SK-N-SH (cell line): Measurements from ENCODE around the gene VASP. TPM values are rescaled to one million over a fixed set of nuclear protein-coding genes. Genes with fewer than 3 reads are reported as not detected.

ENCODE experiments used
- CTCF ChIA-PET: fragments of 300-600, 350-600 bp; formaldehyde crosslinking; extraction: SDS; loops from one replicate; lab custom pipeline; 2021; lab: Yijun Ruan, JAX
- POLR2A ChIA-PET: fragments of 350-600 bp; sonication (Branson Sonifier 250); formaldehyde crosslinking; extraction: SDS; loops from one replicate; lab custom pipeline; 2020; ENCODE audit warnings: antibody characterized with exemption, inconsistent platforms; lab: Yijun Ruan, JAX
- DNase-seq: peaks from one replicate; pipeline ENCODE4 v3.0.0; 2012
- H2AFZ ChIP-seq: fragments of 200-600 bp; sonication (generic); 2 replicates; pipeline ENCODE4 v1.8.1; 2016; ENCODE audit warnings: antibody characterized with exemption, mild to moderate bottlenecking, low read depth
- H3F3A ChIP-seq: fragments of 200-600 bp; sonication (generic); replicated peaks from 2 replicates; pipeline ENCODE3; 2016; ENCODE audit warnings: antibody characterized with exemption, mild to moderate bottlenecking; ENCODE audit not compliant: insufficient read depth
- H3K27ac ChIP-seq, 2 experiments: fragments of 200-500 bp in 1 of 2; fragments of 200-600 bp in 1 of 2; sonication (Bioruptor generic) in 1 of 2; sonication (generic), shearing (Covaris generic) in 1 of 2; 2 replicates each; pipeline versions ENCODE4 v1.5.1 to v1.6.1; 2014 to 2016; ENCODE audit warnings: low read depth in 2 of 2, inconsistent platforms in 1 of 2, low read length in 1 of 2, mild to moderate bottlenecking in 1 of 2, mixed read lengths in 1 of 2
- H3K27me3 ChIP-seq: fragments of 200-600 bp; sonication (generic), shearing (Covaris generic); 2 replicates; pipeline ENCODE4 v1.6.1; 2016; ENCODE audit warnings: mixed run types; ENCODE audit not compliant: insufficient read depth
- H3K36me3 ChIP-seq, 2 experiments: fragments of 200-500 bp in 1 of 2; fragments of 200-600 bp in 1 of 2; sonication (Bioruptor generic) in 1 of 2; sonication (generic) in 1 of 2; replicated peaks in 1 of 2; 2 replicates each; pipeline versions ENCODE3 to v1.5.1; 2014 to 2016; ENCODE audit warnings: low read length in 1 of 2, mild to moderate bottlenecking in 1 of 2; ENCODE audit not compliant: insufficient read depth in 2 of 2, control insufficient read depth in 1 of 2
- H3K4me1 ChIP-seq, 2 experiments: fragments of 200-500 bp in 1 of 2; fragments of 200-600 bp in 1 of 2; sonication (Bioruptor generic) in 1 of 2; sonication (generic), shearing (Covaris generic) in 1 of 2; 2 replicates each; pipeline versions ENCODE4 v1.5.1 to v1.6.1; 2014 to 2016; ENCODE audit warnings: low read depth in 1 of 2, low read length in 1 of 2, mixed run types in 1 of 2; ENCODE audit not compliant: insufficient read depth in 2 of 2, control insufficient read depth in 1 of 2
- H3K4me2 ChIP-seq: fragments of 200-600 bp; sonication (generic), shearing (Covaris generic); 2 replicates; pipeline ENCODE4 v1.6.1; 2017; ENCODE audit warnings: mixed run types
- H3K4me3 ChIP-seq, 2 experiments: fragments of 200-500 bp in 1 of 2; fragments of 200-600 bp in 1 of 2; sonication (Bioruptor generic) in 1 of 2; sonication (generic), shearing (Covaris generic) in 1 of 2; 2 replicates each; pipeline versions ENCODE4 v1.5.1 to v1.8.1; 2014 to 2016; ENCODE audit warnings: low read depth in 2 of 2, inconsistent platforms in 1 of 2, low read length in 1 of 2, mild to moderate bottlenecking in 1 of 2, mixed read lengths in 1 of 2, moderate library complexity in 1 of 2
- H3K79me2 ChIP-seq: fragments of 200-600 bp; sonication (generic); 2 replicates; pipeline ENCODE4 v1.8.1; 2017; ENCODE audit warnings: mild to moderate bottlenecking; ENCODE audit not compliant: insufficient read depth
- H3K9ac ChIP-seq: fragments of 200-600 bp; sonication (generic); 2 replicates; pipeline ENCODE4 v1.6.1; 2017; ENCODE audit warnings: mixed run types
- H3K9me2 ChIP-seq: fragments of 200-600 bp; sonication (generic); 2 replicates; pipeline ENCODE4 v1.6.1; 2017; ENCODE audit warnings: mixed run types
- H3K9me3 ChIP-seq: fragments of 200-600 bp; sonication (generic); 2 replicates; pipeline ENCODE4 v1.6.1; 2017; ENCODE audit warnings: mixed run types, mild to moderate bottlenecking, moderate library complexity
- H4K20me1 ChIP-seq: fragments of 200-600 bp; sonication (generic); 2 replicates; pipeline ENCODE4 v1.6.1; 2017; ENCODE audit warnings: mild to moderate bottlenecking, mixed run types; ENCODE audit not compliant: insufficient read depth
- CHD2 ChIP-seq: fragments of 150-350 bp; IDR thresholded peaks from 2 replicates; pipeline ENCODE4 v1.6.1; 2018; ENCODE audit warnings: low read length; ENCODE audit not compliant: partially characterized antibody
- FOSL2 ChIP-seq: IDR thresholded peaks from 2 replicates; pipeline ENCODE4 v1.4.0; 2012; ENCODE audit warnings: low read depth, mild to moderate bottlenecking, moderate library complexity, borderline replicate concordance
- FOXJ3 ChIP-seq: sonication (generic); formaldehyde crosslinking; IDR thresholded peaks from 2 replicates; pipeline ENCODE4 v1.5.1; 2020; ENCODE audit warnings: mild to moderate bottlenecking, missing genetic modification reagents
- FOXM1 ChIP-seq: IDR thresholded peaks from 2 replicates; pipeline ENCODE4 v1.4.0; 2012; ENCODE audit warnings: low read depth, mild to moderate bottlenecking
- GATA2 ChIP-seq: sonication (generic); formaldehyde crosslinking; IDR thresholded peaks from 2 replicates; pipeline ENCODE4 v1.5.0; 2020; ENCODE audit warnings: mild to moderate bottlenecking, missing genetic modification reagents
- RAD21 ChIP-seq: IDR thresholded peaks from 2 replicates; pipeline ENCODE4 v1.6.1; 2012; ENCODE audit warnings: mild to moderate bottlenecking, low read length
- RXRA ChIP-seq: IDR thresholded peaks from 2 replicates; pipeline ENCODE4 v1.4.0; 2012; ENCODE audit warnings: low read depth, mild to moderate bottlenecking, borderline replicate concordance
- SIN3A ChIP-seq: IDR thresholded peaks from 2 replicates; pipeline ENCODE4 v1.6.1; 2012; ENCODE audit warnings: low read depth, mild to moderate bottlenecking, low read length, moderate library complexity, borderline replicate concordance
- SMC3 ChIP-seq: IDR thresholded peaks from 2 replicates; pipeline ENCODE4 v1.6.1; 2012; ENCODE audit warnings: low read depth, low read length, improper control_type of control experiment
- TEAD4 ChIP-seq: IDR thresholded peaks from 2 replicates; pipeline ENCODE4 v1.4.0; 2012; ENCODE audit warnings: mild to moderate bottlenecking, borderline replicate concordance; ENCODE audit not compliant: insufficient read depth
- WGBS: methylation state at CpG from one replicate; pipeline ENCODE4 v1.1.6; 2017; ENCODE audit warnings: low lambda C conversion rate; 5-methylcytosine and 5-hydroxymethylcytosine counted together
- polyA plus RNA-seq, 3 experiments: library from polyadenylated mRNA; depleted of rRNA; stranded (reverse); fragments of >200 nt; gene quantifications; 2 replicates each; pipeline ENCODE4 v1.2.3, GENCODE V29; 2012
- TF ChIP-seq, protein P1 (sequence below): IDR thresholded peaks from 2 replicates; pipeline ENCODE4 v1.4.0; 2012; ENCODE audit warnings: low read depth, borderline replicate concordance
- TF ChIP-seq, protein P2 (sequence below): IDR thresholded peaks from 2 replicates; pipeline ENCODE4 v1.6.1; 2012; ENCODE audit warnings: mild to moderate bottlenecking, low read depth, low read length, moderate library complexity
- TF ChIP-seq, protein P3 (sequence below): IDR thresholded peaks from 2 replicates; pipeline ENCODE4; 2012

VASP gene
- polyA plus RNA-seq, 1 of the 3 experiments (the other 2 are of a cell fraction), result 37.8 TPM

DNA sequence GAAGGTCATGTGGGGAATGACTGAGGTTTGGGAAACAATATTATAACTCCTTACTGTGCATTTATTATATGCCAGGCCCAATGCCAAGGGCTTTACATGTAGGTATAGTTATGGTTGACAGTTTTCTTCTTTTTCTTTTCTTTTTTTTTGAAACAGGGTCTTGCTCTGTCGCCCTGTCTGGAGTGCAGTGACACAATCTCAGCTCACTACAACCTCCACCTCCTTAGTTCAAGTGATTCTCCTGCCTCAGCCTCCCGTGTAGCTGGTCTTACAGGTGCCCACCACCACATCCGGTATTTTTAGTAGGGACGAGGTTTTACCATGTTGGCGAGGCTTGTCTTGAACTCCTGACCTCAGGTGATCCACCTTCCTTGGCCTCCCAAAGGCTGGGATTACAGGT lies 24.2 kb upstream of the VASP start (continued):
- TF ChIP-seq, protein P1, sequence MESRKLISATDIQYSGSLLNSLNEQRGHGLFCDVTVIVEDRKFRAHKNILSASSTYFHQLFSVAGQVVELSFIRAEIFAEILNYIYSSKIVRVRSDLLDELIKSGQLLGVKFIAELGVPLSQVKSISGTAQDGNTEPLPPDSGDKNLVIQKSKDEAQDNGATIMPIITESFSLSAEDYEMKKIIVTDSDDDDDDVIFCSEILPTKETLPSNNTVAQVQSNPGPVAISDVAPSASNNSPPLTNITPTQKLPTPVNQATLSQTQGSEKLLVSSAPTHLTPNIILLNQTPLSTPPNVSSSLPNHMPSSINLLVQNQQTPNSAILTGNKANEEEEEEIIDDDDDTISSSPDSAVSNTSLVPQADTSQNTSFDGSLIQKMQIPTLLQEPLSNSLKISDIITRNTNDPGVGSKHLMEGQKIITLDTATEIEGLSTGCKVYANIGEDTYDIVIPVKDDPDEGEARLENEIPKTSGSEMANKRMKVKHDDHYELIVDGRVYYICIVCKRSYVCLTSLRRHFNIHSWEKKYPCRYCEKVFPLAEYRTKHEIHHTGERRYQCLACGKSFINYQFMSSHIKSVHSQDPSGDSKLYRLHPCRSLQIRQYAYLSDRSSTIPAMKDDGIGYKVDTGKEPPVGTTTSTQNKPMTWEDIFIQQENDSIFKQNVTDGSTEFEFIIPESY, result no peak
- TF ChIP-seq SIN3A (no peak), FOSL2 (no peak), FOXJ3 (no peak)

DNA sequence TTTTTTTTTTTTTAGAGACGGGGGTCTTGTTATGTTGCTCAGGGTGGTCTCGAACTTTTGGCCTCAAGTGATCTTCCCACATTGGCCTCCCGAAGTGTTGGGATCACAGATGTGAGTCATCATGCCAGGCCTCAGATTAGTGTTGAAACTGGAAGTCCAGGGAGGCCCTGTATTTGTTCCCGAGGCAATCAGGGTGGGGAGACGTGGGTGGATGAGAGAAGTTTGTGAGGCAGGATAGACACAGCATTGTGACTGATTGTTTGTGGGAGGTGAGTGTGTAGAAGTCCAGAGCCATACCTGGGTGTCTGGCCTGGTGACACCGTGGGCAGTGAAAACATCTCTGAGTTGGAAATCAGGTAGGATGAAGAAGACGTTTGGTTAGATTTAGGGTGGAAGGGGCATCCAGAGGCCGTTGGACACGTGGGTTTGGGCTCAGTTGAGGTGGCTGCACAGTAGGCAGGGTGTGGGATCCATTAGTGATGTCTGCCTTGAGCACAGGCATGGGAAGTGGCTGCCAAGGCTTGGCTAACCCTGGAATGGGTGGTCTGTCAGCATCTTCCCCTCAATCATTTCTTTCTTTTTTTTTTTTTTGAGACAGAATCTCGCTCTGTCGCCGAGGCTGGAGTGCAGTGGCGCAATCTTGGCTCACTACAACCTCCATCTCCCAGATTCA lies 22.9 kb upstream of the VASP start:
- Histone ChIP-seq H3K4me3 (no peak overlapping the region), H3K4me1 (no peaks in the 10 kb centered on the region; a peak in 1 of 4 replicates), H3K4me2 (no peak overlapping the region), H3K9ac (no peak overlapping the region), H3K9me3 (no peaks in the 10 kb centered on the region), H3K36me3 (no peaks in the 10 kb centered on the region), H3K27ac (no peak overlapping the region)
- CTCF ChIA-PET, result interaction anchor here (0.7 to 27.6 kb wide), 30 partner anchors 8 to 457 kb away, joined by 3 to 870 read pairs (median 6); partner anchors contain the start of genes ERCC1, FOSB, PPM1N and PPP1R13L
- TF ChIP-seq GATA2 (CRISPR knock-in tag) (no peak), FOSL2 (no peak), RAD21 (no peak), TEAD4 (no peak), FOXM1 (no peak), RXRA (no peak), SIN3A (no peak), CHD2 (no peak), SMC3 (no peak)
- TF ChIP-seq, protein P2, sequence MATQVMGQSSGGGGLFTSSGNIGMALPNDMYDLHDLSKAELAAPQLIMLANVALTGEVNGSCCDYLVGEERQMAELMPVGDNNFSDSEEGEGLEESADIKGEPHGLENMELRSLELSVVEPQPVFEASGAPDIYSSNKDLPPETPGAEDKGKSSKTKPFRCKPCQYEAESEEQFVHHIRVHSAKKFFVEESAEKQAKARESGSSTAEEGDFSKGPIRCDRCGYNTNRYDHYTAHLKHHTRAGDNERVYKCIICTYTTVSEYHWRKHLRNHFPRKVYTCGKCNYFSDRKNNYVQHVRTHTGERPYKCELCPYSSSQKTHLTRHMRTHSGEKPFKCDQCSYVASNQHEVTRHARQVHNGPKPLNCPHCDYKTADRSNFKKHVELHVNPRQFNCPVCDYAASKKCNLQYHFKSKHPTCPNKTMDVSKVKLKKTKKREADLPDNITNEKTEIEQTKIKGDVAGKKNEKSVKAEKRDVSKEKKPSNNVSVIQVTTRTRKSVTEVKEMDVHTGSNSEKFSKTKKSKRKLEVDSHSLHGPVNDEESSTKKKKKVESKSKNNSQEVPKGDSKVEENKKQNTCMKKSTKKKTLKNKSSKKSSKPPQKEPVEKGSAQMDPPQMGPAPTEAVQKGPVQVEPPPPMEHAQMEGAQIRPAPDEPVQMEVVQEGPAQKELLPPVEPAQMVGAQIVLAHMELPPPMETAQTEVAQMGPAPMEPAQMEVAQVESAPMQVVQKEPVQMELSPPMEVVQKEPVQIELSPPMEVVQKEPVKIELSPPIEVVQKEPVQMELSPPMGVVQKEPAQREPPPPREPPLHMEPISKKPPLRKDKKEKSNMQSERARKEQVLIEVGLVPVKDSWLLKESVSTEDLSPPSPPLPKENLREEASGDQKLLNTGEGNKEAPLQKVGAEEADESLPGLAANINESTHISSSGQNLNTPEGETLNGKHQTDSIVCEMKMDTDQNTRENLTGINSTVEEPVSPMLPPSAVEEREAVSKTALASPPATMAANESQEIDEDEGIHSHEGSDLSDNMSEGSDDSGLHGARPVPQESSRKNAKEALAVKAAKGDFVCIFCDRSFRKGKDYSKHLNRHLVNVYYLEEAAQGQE, result no peak
- TF ChIP-seq, protein P3, sequence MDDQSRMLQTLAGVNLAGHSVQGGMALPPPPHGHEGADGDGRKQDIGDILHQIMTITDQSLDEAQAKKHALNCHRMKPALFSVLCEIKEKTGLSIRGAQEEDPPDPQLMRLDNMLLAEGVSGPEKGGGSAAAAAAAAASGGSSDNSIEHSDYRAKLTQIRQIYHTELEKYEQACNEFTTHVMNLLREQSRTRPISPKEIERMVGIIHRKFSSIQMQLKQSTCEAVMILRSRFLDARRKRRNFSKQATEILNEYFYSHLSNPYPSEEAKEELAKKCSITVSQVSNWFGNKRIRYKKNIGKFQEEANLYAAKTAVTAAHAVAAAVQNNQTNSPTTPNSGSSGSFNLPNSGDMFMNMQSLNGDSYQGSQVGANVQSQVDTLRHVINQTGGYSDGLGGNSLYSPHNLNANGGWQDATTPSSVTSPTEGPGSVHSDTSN, result no peak
- TF ChIP-seq, all 33 proteins: peak for 0
- WGBS, result 82% methylated on average over 13 of the region's 13 CpGs
- Histone ChIP-seq H3F3A (peaks cover 8% of the 10 kb centered on the region), H3K79me2 (no peaks in the 10 kb centered on the region), H4K20me1 (no peaks in the 10 kb centered on the region), H3K27me3 (no peaks in the 10 kb centered on the region), H3K9me2 (no peaks in the 10 kb centered on the region), H2AFZ (no peak overlapping the region)
- DNase-seq, result no peak
- POLR2A ChIA-PET, result interaction anchor here (0.7 to 2.4 kb wide), 4 partner anchors 11 to 39 kb away, joined by 3 to 14 read pairs (median 4); no protein-coding TSS in a partner anchor
